ENCODE data around the gene WNT9B. TPM values are rescaled to one million over a fixed set of nuclear protein-coding genes. Genes with fewer than 3 reads are reported as not detected.
A peak's percentile ranks its signal among the peaks of the same experiment; 100 is the strongest.

The WNT9B gene
- total and polyA plus RNA-seq, 2 of the 13 experiments (the other 11 are each of a cell fraction or from before 2014, with no cell fraction given) = not detected

GRCh38 chr17:46851029-46851741, at the start of gene WNT9B (continued):
- TF ChIP-seq, protein P1, sequence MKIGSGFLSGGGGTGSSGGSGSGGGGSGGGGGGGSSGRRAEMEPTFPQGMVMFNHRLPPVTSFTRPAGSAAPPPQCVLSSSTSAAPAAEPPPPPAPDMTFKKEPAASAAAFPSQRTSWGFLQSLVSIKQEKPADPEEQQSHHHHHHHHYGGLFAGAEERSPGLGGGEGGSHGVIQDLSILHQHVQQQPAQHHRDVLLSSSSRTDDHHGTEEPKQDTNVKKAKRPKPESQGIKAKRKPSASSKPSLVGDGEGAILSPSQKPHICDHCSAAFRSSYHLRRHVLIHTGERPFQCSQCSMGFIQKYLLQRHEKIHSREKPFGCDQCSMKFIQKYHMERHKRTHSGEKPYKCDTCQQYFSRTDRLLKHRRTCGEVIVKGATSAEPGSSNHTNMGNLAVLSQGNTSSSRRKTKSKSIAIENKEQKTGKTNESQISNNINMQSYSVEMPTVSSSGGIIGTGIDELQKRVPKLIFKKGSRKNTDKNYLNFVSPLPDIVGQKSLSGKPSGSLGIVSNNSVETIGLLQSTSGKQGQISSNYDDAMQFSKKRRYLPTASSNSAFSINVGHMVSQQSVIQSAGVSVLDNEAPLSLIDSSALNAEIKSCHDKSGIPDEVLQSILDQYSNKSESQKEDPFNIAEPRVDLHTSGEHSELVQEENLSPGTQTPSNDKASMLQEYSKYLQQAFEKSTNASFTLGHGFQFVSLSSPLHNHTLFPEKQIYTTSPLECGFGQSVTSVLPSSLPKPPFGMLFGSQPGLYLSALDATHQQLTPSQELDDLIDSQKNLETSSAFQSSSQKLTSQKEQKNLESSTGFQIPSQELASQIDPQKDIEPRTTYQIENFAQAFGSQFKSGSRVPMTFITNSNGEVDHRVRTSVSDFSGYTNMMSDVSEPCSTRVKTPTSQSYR (CRISPR knock-in tag; IDR thresholded peaks at IDR 0.05; ENCODE audit: borderline replicate concordance) = peak; percentile 7; the same call in 1 of the 2 replicates
- TF ChIP-seq ZMAT3 (CRISPR knock-in tag; conservative IDR thresholded peaks at IDR 0.05) (peak; percentile 59; the same call in 1 of the 2 replicates), NCOA5 (CRISPR knock-in tag; IDR thresholded peaks at IDR 0.05) (no peak)

- Histone ChIP-seq H3K4me2 (ENCODE audit: low read depth, low read length) (no peak overlapping the region), H2AFZ (ENCODE audit: low read length) (no peak overlapping the region), H3K27me3 (ENCODE audit: control insufficient read depth in 1 of 2, insufficient read depth in 2 of 2, low read length in 2 of 2) (peaks cover 1 to 20% of the 10 kb centered on the region in 2 experiments; a peak in 3 of 5 replicates), H3K79me2 (ENCODE audit: insufficient read depth, low read length) (no peaks in the 10 kb centered on the region), H3K9me3 (ENCODE audit: low read length) (no peaks in the 10 kb centered on the region), H3K27ac (ENCODE audit: extremely low read length, insufficient read depth, low read length) (no peak overlapping the region), H3K9ac (ENCODE audit: insufficient read depth, low read depth, low read length) (no peak overlapping the region), H4K20me1 (ENCODE audit: insufficient read depth, low read length) (no peaks in the 10 kb centered on the region), H3K36me3 (replicated peaks in 1 of 2; ENCODE audit: control insufficient read depth in 1 of 2, insufficient read depth in 2 of 2, low read length in 2 of 2) (no peaks in the 10 kb centered on the region), H3K4me1 (ENCODE audit: insufficient read depth, low read length) (no peaks in the 10 kb centered on the region), H3K4me3 (replicated peaks in 1 of 3; ENCODE audit: insufficient read depth in 1 of 3, low read depth in 2 of 3, low read length in 3 of 3) (no peak overlapping the region)
- FAIRE-seq (no peak), ATAC-seq (no peak), DNase-seq (ENCODE audit: low spot score) (no peak)
- intact Hi-C loops (cut with micrococcal nuclease; ENCODE audit: unreplicated experiment) = no loop called here
- BruUV-seq (replicated peaks) = no TSS peak
- ChIA-PET CTCF (ENCODE audit: low intra/inter-chr PET ratio, low total read pairs) (no interaction called here), POLR2A (no interaction called here)
- WGBS (ENCODE audit: low lambda C conversion rate) = 33% methylated on average over 7 of the region's 7 CpGs
- in situ Hi-C loops (cut with HindIII; ENCODE audit: extremely low pct_ligation_motif_present, low pct_unique_long_range_greater_than_20kb) = no loop called here
- TF ChIP-seq ZBTB21 (CRISPR knock-in tag; IDR thresholded peaks at IDR 0.05) (no peak), PAF1 (CRISPR knock-in tag; IDR thresholded peaks at IDR 0.05) (no peak), ZNF180 (CRISPR knock-in tag; IDR thresholded peaks at IDR 0.05; ENCODE audit: borderline replicate concordance, low read depth) (no peak), SMARCC2 (IDR thresholded peaks at IDR 0.05) (no peak), ZNF768 (CRISPR knock-in tag; IDR thresholded peaks at IDR 0.05) (no peak), ZNF460 (CRISPR knock-in tag; IDR thresholded peaks at IDR 0.05; ENCODE audit: borderline replicate concordance) (no peak), ZFP90 (CRISPR knock-in tag; IDR thresholded peaks at IDR 0.05; ENCODE audit: borderline replicate concordance) (no peak)
- TF ChIP-seq, protein P2, sequence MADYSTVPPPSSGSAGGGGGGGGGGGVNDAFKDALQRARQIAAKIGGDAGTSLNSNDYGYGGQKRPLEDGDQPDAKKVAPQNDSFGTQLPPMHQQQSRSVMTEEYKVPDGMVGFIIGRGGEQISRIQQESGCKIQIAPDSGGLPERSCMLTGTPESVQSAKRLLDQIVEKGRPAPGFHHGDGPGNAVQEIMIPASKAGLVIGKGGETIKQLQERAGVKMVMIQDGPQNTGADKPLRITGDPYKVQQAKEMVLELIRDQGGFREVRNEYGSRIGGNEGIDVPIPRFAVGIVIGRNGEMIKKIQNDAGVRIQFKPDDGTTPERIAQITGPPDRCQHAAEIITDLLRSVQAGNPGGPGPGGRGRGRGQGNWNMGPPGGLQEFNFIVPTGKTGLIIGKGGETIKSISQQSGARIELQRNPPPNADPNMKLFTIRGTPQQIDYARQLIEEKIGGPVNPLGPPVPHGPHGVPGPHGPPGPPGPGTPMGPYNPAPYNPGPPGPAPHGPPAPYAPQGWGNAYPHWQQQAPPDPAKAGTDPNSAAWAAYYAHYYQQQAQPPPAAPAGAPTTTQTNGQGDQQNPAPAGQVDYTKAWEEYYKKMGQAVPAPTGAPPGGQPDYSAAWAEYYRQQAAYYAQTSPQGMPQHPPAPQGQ (CRISPR knock-in tag; IDR thresholded peaks at IDR 0.05; ENCODE audit: borderline replicate concordance) = no peak
- TF ChIP-seq, protein P1 (CRISPR knock-in tag; IDR thresholded peaks at IDR 0.05; ENCODE audit: borderline replicate concordance) = no peak
Observed at GRCh38 chr17:46802800-46803199, 48.6 kb upstream of the WNT9B start.
